Liver (tissue), 9 donors: ENCODE data around the gene NEK2. TPM values are rescaled to one million over a fixed set of nuclear protein-coding genes. Genes with fewer than 3 reads are reported as not detected.

Experiments used
- DNase-seq: peaks from one replicate; pipeline ENCODE4 v3.0.0-alpha.2; 2017; ENCODE audit warnings: low spot score
- H3K27ac ChIP-seq, 2 donors: one replicate each; pipeline ENCODE4 v1.7.0; 2013; ENCODE audit warnings: inconsistent platforms in 2 of 2, low read length in 2 of 2, control low read depth in 1 of 2, low read depth in 1 of 2, mild to moderate bottlenecking in 1 of 2
- H3K27me3 ChIP-seq, 4 donors: one replicate each; pipeline versions ENCODE4 v1.6.1 to v1.7.0; 2013; ENCODE audit warnings: low read length in 3 of 4, inconsistent platforms in 1 of 4, mild to moderate bottlenecking in 1 of 4, moderate library complexity in 1 of 4; ENCODE audit not compliant: control insufficient read depth in 4 of 4, insufficient read depth in 4 of 4
- H3K36me3 ChIP-seq, 4 donors: one replicate each; pipeline versions ENCODE4 v1.6.1 to v1.7.0; 2013; ENCODE audit warnings: low read length in 3 of 4, mild to moderate bottlenecking in 3 of 4, low read depth in 1 of 4, moderate library complexity in 1 of 4; ENCODE audit not compliant: control insufficient read depth in 4 of 4, insufficient read depth in 3 of 4
- H3K4me1 ChIP-seq, 4 donors: one replicate each; pipeline versions ENCODE4 v1.6.1 to v1.7.0; 2013; ENCODE audit warnings: low read length in 3 of 4, mild to moderate bottlenecking in 3 of 4, moderate library complexity in 1 of 4; ENCODE audit not compliant: control insufficient read depth in 4 of 4, insufficient read depth in 4 of 4
- H3K4me3 ChIP-seq, 3 donors: one replicate each; pipeline versions ENCODE4 v1.6.1 to v1.7.0; 2013; ENCODE audit warnings: low read length in 3 of 3, control low read depth in 1 of 3, low read depth in 1 of 3, mild to moderate bottlenecking in 1 of 3
- H3K9ac ChIP-seq, 2 donors: one replicate each; pipeline ENCODE4 v1.7.0; 2013; ENCODE audit warnings: low read length in 2 of 2, mild to moderate bottlenecking in 2 of 2, moderate library complexity in 2 of 2, control low read depth in 1 of 2, low read depth in 1 of 2
- H3K9me3 ChIP-seq, 4 donors: one replicate each; pipeline versions ENCODE4 v1.6.1 to v1.7.0; 2013; ENCODE audit warnings: low read length in 3 of 4; ENCODE audit not compliant: control insufficient read depth in 4 of 4
- CTCF ChIP-seq: fragments of 150-350 bp; IDR thresholded peaks from 2 replicates; pipeline ENCODE4 v1.5.1; 2017; ENCODE audit warnings: improper control_type of control experiment, low read depth, low read length; ENCODE audit not compliant: missing input control
- EGR1 ChIP-seq, 2 donors: IDR thresholded peaks; 2 replicates each; pipeline ENCODE4 v1.6.1; 2016 to 2018; ENCODE audit warnings: antibody characterized with exemption in 2 of 2, low read depth in 2 of 2
- FOXA1 ChIP-seq: IDR thresholded peaks from 2 replicates; pipeline ENCODE4 v1.6.1; 2016; ENCODE audit warnings: antibody characterized with exemption
- HNF4A ChIP-seq, 2 donors: conservative IDR thresholded peaks; 2 replicates each; pipeline ENCODE4 v1.6.1; 2016; ENCODE audit warnings: antibody characterized with exemption in 2 of 2, mild to moderate bottlenecking in 2 of 2
- HNF4G ChIP-seq: IDR thresholded peaks from 2 replicates; pipeline ENCODE4 v1.6.1; 2016; ENCODE audit warnings: antibody characterized with exemption
- MAX ChIP-seq: IDR thresholded peaks from 2 replicates; pipeline ENCODE4 v1.6.1; 2016; ENCODE audit warnings: antibody characterized with exemption
- NR2F2 ChIP-seq: IDR thresholded peaks from 2 replicates; pipeline ENCODE4 v1.6.1; 2016; ENCODE audit warnings: antibody characterized with exemption
- RAD21 ChIP-seq, 2 donors: IDR thresholded peaks; 2 replicates each; pipeline ENCODE4 v1.6.1; 2016; ENCODE audit warnings: antibody characterized with exemption in 2 of 2, mild to moderate bottlenecking in 2 of 2
- SP1 ChIP-seq: IDR thresholded peaks from 2 replicates; pipeline ENCODE4 v1.6.1; 2018; ENCODE audit warnings: antibody characterized with exemption, mild to moderate bottlenecking
- TAF1 ChIP-seq: conservative IDR thresholded peaks from 2 replicates; pipeline ENCODE4 v1.6.1; 2016; ENCODE audit warnings: antibody characterized with exemption, mild to moderate bottlenecking
- WGBS: extraction: QIAGEN DNeasy Blood & Tissue Kit; methylation state at CpG from one replicate; pipeline ENCODE4 v1.1.7; 2013; 5-methylcytosine and 5-hydroxymethylcytosine counted together
- polyA plus RNA-seq, 2 donors: library from polyadenylated mRNA; stranded (reverse) in 1 of 2; unstranded in 1 of 2; fragments of 200-250 nt in 1 of 2; fragments of >200 nt in 1 of 2; fragmentation: Nextera tagmentation in 1 of 2; extraction: Ambion mirVana in 1 of 2; gene quantifications; one replicate each; pipeline versions ENCODE4 v1.2.1 to v1.2.3, GENCODE V29; 2013 to 2015
- total RNA-seq, 2 donors: library from RNA; depleted of rRNA; stranded (reverse); fragments of >200 nt; gene quantifications; one replicate each; pipeline ENCODE4 v1.2.3, GENCODE V29; 2014
- TF ChIP-seq, protein P1 (sequence below): IDR thresholded peaks from 2 replicates; pipeline ENCODE4 v1.6.1; 2016; ENCODE audit warnings: antibody characterized with exemption
- TF ChIP-seq, protein P2 (sequence below): IDR thresholded peaks from 2 replicates; pipeline ENCODE4 v1.6.1; 2016; ENCODE audit warnings: antibody characterized with exemption
- donor health status: healthy.
- donor health status: healthy.
- donor health status: healthy.
- donor health status: healthy.
- donor health status: healthy.

The NEK2 gene
- total and polyA plus RNA-seq, 4 donors, result 0.29 to 25.7 (median 1.3) TPM; not detected in 1

DNA sequence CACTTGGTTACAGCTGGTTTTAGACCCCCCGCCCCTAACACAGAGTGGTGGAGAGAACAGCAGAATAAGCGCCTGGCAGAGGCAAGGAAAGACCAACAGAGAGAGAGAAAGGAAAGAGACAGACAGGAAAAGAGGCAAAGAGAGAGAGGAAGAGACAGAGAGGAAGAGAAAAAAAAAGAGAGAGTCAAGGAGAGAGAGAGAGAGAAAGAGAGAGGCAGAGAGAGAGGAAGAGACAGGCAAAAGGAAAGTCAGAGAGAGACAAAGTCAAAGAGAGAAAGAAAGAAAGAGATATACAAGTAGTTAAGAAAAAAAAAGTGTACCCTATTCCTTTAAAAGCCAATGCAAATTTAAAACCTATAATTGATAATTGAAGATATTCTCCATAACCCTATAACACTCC, 13.0 kb upstream of the NEK2 start:
- TF ChIP-seq FOXA1, result no peak
- TF ChIP-seq, protein P1, sequence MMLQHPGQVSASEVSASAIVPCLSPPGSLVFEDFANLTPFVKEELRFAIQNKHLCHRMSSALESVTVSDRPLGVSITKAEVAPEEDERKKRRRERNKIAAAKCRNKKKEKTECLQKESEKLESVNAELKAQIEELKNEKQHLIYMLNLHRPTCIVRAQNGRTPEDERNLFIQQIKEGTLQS, result no peak
- TF ChIP-seq EGR1 (IDR thresholded peaks at IDR 0.05; ENCODE audit: low read depth in 2 of 2), result no peak
- no peak for TF ChIP-seq TAF1
- no peak for TF ChIP-seq NR2F2
- no peak for TF ChIP-seq MAX
- TF ChIP-seq CTCF, result no peak

GRCh38 chr1:211687462-211688215, 12.2 kb upstream of the NEK2 start:
- H3K27ac ChIP-seq, result peak overlapping the region; percentile 22 to 44
- DNase-seq, result no peak
- WGBS, result 78% methylated on average over 16 of the region's 16 CpGs
- H3K9me3 ChIP-seq, result no peaks in the 10 kb centered on the region
- H3K4me1 ChIP-seq, result peaks cover 0 to 6% (median 2%) of the 10 kb centered on the region in 4 donors
- TF ChIP-seq RAD21 (IDR thresholded peaks at IDR 0.05) (no peak), MAX (peak; percentile 16), TAF1 (no peak), CTCF (no peak), NR2F2 (no peak), SP1 (peak; percentile 17), HNF4G (no peak), EGR1 (IDR thresholded peaks at IDR 0.05; ENCODE audit: low read depth in 2 of 2) (no peak), HNF4A (conservative IDR thresholded peaks at IDR 0.05) (no peak)
- TF ChIP-seq, protein P2, sequence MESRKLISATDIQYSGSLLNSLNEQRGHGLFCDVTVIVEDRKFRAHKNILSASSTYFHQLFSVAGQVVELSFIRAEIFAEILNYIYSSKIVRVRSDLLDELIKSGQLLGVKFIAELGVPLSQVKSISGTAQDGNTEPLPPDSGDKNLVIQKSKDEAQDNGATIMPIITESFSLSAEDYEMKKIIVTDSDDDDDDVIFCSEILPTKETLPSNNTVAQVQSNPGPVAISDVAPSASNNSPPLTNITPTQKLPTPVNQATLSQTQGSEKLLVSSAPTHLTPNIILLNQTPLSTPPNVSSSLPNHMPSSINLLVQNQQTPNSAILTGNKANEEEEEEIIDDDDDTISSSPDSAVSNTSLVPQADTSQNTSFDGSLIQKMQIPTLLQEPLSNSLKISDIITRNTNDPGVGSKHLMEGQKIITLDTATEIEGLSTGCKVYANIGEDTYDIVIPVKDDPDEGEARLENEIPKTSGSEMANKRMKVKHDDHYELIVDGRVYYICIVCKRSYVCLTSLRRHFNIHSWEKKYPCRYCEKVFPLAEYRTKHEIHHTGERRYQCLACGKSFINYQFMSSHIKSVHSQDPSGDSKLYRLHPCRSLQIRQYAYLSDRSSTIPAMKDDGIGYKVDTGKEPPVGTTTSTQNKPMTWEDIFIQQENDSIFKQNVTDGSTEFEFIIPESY, result no peak
- TF ChIP-seq, protein P1, result no peak
- H3K9ac ChIP-seq, result peak overlapping the region in 1 of 2 donors; percentile 13
- H3K4me3 ChIP-seq, result peak overlapping the region in 1 of 3 donors; percentile 31
- H3K27me3 ChIP-seq, result no peaks in the 10 kb centered on the region
- no peaks in the 10 kb centered on the region for H3K36me3 ChIP-seq

More for the DNA sequence above, 13.0 kb upstream of the NEK2 start:
- no peaks in the 10 kb centered on the region for H3K36me3 ChIP-seq
- H3K27ac ChIP-seq, result no peak overlapping the region
- no peaks in the 10 kb centered on the region for H3K9me3 ChIP-seq
- H3K4me3 ChIP-seq, result no peak overlapping the region
- no peaks in the 10 kb centered on the region for H3K27me3 ChIP-seq
- H3K9ac ChIP-seq, result no peak overlapping the region
- H3K4me1 ChIP-seq, result peaks cover 0 to 6% (median 2%) of the 10 kb centered on the region in 4 donors
- no peak for DNase-seq
- 95% methylated on average over 2 of the region's 2 CpGs for WGBS
